ENCODE data around the gene TIMM13.
"Not testable (repeated sequence)": the region's sequence is repeated elsewhere in the genome, so short reads cannot be mapped to it uniquely, and the experiment has no call there.

Gene TIMM13

DNA sequence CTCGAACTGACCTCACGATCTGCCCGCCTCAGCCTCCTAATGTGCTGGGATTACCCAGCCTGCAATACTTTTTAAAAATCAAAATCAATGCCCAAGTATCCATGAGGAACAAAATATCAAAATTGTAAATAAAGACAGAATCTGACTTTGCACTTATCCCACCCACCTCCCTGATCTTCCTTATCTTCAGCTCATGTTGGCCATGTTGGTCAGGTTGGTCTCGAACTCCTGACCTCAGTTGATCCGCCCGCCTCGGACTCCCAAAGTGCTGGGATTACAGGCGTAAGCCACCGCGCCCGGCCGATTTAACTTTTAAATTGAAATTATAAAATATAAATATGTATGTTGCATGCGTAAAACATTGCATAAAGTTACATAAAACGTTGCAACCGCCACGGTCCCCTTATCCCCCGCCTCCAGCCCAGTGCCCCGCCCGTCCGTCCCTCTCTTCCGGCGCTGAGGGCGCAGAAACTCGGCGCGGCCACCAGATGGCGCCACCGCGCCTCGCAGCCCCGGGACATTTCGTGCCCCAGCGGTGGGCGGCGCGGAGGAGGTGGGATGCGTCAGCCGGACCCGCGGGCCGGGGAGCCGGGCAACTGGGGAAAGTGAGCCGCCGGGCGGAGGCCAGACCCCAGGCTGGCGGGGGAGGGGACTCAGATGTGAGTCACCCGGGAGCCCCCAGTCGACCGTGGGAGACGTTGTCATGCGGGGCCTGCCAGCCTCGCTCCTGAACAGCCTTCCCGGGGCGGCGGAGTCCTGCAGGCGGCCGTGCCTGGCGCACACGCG is 47.0 kb upstream of the TIMM13 start:
- POLR2A ChIA-PET = interaction anchor here (0.8 to 6.2 kb wide), 4 partner anchors 11 to 137 kb away, joined by 3 to 151 read pairs (median 36); no protein-coding TSS in a partner anchor
- CTCF ChIA-PET = interaction anchor here (0.5 to 1.9 kb wide), 7 partner anchors 45 to 162 kb away, joined by 3 to 7 read pairs (median 5); no protein-coding TSS in a partner anchor
- TF ChIP-seq SP1 (IDR thresholded peaks at IDR 0.05) = no peak
- peak; percentile 32; the same call in 1 of the 2 replicates for TF ChIP-seq LEF1 (IDR thresholded peaks at IDR 0.05; ENCODE audit: borderline replicate concordance)
- TF ChIP-seq TARDBP (IDR thresholded peaks at IDR 0.05) = peak; percentile 50; the same call in 1 of the 2 replicates
- TF ChIP-seq CTBP1 (IDR thresholded peaks at IDR 0.05; ENCODE audit: borderline replicate concordance) = no peak; the same call in 1 of the 2 replicates
- DNase-seq (ENCODE audit: extremely low spot score) = peak; percentile 86

DNA sequence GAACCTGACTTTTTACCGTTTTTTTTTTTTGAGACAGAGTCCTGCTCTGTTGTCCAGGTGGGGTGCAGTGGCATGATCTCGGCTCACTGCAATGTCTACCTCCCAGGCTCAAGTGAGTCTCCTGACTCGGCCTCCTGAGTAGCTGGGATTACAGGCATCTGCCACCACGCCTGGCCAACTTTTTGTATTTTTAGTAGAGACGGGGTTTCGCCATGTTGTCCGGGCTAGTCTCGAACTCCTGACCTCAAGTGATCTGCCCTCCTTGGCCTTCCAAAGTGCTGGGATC is 42.5 kb upstream of the TIMM13 start:
- ChIA-PET CTCF (interaction anchor here (0.6 to 1.0 kb wide), 3 partner anchors 8 to 144 kb away, joined by 3 to 4 read pairs (median 4); no protein-coding TSS in a partner anchor), POLR2A (interaction anchor here (2.9 kb wide), 1 partner anchor 13 kb away, joined by 12 read pairs; the partner anchor contains the start of gene LMNB2)
- DNase-seq (ENCODE audit: extremely low spot score) = not testable (repeated sequence)

DNA sequence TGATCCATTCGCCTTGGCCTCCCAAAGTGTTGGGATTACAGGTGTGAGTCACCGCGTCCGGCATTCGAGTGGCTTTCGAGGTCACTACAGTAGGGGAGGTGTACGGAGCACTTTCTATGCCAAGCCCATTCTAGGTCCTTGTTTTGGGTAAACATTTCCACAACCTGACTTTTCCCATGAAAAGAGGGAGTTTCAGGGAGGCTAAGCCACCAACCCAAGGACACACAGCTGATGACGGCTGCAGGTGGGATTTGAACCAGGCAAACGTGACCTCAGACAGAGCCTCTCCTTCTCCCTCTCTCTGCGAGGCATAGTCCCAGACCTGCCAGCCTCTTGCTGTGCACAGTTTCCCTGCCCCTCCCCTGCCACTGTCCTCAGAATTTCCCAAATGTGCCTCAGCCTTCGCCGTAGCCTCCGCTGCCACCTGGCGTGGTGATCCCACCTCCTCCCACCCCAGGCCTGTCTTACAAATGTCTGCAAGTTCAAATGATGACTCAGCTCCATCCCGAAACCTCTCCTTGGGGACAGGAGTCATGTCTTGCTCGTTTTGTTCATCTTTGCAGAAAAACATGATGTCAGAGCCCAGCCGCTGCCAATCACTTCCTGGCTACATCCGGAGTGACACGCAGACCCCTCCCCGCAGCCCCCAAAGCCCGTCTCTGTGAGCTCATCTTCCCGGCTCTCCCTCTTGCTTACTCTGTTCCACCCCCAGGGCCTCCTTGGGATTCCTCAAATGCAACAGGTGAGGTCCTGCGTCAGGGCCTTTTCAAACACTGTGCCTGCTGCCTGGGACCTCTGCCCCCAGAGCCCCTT is 41.9 kb upstream of the TIMM13 start:
- no peak for TF ChIP-seq TARDBP (IDR thresholded peaks at IDR 0.05)
- TF ChIP-seq, protein P1, sequence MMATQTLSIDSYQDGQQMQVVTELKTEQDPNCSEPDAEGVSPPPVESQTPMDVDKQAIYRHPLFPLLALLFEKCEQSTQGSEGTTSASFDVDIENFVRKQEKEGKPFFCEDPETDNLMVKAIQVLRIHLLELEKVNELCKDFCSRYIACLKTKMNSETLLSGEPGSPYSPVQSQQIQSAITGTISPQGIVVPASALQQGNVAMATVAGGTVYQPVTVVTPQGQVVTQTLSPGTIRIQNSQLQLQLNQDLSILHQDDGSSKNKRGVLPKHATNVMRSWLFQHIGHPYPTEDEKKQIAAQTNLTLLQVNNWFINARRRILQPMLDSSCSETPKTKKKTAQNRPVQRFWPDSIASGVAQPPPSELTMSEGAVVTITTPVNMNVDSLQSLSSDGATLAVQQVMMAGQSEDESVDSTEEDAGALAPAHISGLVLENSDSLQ (IDR thresholded peaks at IDR 0.05) = peak; percentile 78
- no peak for DNase-seq (ENCODE audit: extremely low spot score)
- ChIA-PET CTCF (interaction anchor here (0.7 to 1.0 kb wide), 3 partner anchors 8 to 166 kb away, joined by 3 to 5 read pairs (median 4); no protein-coding TSS in a partner anchor), POLR2A (interaction anchor here (2.9 kb wide), 1 partner anchor 12 kb away, joined by 12 read pairs; the partner anchor contains the start of gene LMNB2)

DNA sequence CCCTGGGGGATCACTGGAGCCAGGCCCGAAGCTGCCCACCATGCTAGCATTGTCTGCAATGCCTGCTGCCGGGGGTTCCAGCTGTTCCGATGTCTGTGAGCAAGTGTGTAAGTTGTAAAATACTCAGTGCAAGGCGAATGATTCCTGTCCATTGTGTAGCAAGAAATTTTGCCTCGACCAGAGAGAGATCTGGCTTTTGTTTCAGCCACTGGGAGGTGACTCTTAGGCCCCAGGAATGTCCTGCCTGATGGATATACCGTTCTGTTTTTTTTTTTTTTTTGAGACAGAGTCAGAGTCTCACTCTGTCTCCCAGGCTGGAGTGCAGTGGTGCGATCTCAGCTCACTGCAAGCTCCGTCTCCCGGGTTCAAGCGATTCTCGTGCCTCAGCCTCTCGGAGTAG is 41.2 kb upstream of the TIMM13 start:
- no peak for DNase-seq (ENCODE audit: extremely low spot score)
- ChIA-PET CTCF (interaction anchor here (0.7 kb wide), 1 partner anchor 167 kb away, joined by 5 read pairs; no protein-coding TSS in a partner anchor), POLR2A (interaction anchor here (2.9 kb wide), 1 partner anchor 12 kb away, joined by 12 read pairs; the partner anchor contains the start of gene LMNB2)
- TF ChIP-seq, protein P1 (IDR thresholded peaks at IDR 0.05) = no peak
- TF ChIP-seq CTBP1 (IDR thresholded peaks at IDR 0.05; ENCODE audit: borderline replicate concordance) = no peak
- no peak for TF ChIP-seq FOXA1 (IDR thresholded peaks at IDR 0.05)
- TF ChIP-seq TARDBP (IDR thresholded peaks at IDR 0.05) = no peak
- TF ChIP-seq NFRKB (IDR thresholded peaks at IDR 0.05) = no peak
- TF ChIP-seq L3MBTL2 (conservative IDR thresholded peaks at IDR 0.05) = no peak
- TF ChIP-seq BHLHE40 (IDR thresholded peaks at IDR 0.05; ENCODE audit: borderline replicate concordance) = no peak
- no peak for TF ChIP-seq ARNT (IDR thresholded peaks at IDR 0.05)
- no peak for TF ChIP-seq SP1 (IDR thresholded peaks at IDR 0.05)
- TF ChIP-seq ZNF384 (IDR thresholded peaks at IDR 0.05) = no peak
- TF ChIP-seq FOXK2 (IDR thresholded peaks at IDR 0.05) = no peak

DNA sequence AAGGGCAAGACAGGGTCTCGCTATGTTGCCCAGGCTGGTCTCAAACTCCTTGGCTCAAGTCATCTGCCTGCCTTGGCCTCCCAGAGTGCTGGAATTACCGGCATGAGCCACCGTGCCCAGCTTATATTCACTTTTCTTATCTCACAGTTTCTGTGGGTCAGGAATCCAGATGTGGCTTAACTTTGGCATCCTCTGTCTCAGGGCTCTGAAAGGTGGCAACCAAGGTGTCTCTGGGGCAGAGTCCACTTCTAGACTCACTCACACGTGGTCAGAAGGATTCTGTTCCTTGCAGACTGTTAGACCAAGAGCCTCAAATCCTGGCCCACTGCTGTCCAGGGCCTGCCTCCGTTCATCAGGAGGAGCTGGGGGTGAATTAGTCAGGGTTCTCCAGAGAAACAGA is 37.0 kb upstream of the TIMM13 start:
- TF ChIP-seq ZNF384 (IDR thresholded peaks at IDR 0.05) = no peak
- TF ChIP-seq L3MBTL2 (conservative IDR thresholded peaks at IDR 0.05) = no peak
- no peak for TF ChIP-seq NFRKB (IDR thresholded peaks at IDR 0.05)
- TF ChIP-seq FOXK2 (IDR thresholded peaks at IDR 0.05) = no peak
- TF ChIP-seq LEF1 (IDR thresholded peaks at IDR 0.05; ENCODE audit: borderline replicate concordance) = no peak
- TF ChIP-seq ELF4 (IDR thresholded peaks at IDR 0.05) = no peak
- ChIA-PET CTCF (interaction anchor here (1.0 kb wide), 1 partner anchor 65 kb away, joined by 3 read pairs; no protein-coding TSS in a partner anchor), POLR2A (interaction anchor here (1.4 to 1.8 kb wide), 2 partner anchors 12 to 147 kb away, joined by 5 to 14 read pairs; partner anchors contain the start of gene GADD45B)
- no peak for DNase-seq (ENCODE audit: extremely low spot score)

DNA sequence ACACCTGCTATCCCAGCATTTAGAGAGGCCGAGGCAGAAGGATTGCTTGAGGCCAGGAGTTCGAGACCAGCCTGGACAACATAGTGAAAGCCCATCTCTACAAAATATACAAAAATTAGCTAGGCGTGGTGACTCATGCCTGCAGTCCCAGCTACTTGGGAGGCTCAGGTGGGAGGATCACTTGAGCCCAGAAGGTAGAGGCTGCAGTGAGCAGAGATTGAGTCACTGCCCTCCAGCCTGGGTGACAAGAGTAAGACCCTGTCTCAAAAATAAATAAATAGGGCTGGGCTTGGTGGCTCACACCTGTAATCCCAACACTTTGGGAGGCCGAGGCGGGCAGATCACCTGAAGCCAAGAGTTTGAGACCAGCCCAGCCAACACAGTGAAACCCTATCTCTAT is 36.3 kb upstream of the TIMM13 start:
- ChIA-PET CTCF (interaction anchor here (0.7 to 1.2 kb wide), 4 partner anchors 36 to 124 kb away, joined by 3 to 5 read pairs (median 4); partner anchors contain the start of gene TIMM13), POLR2A (interaction anchor here (0.7 to 1.8 kb wide), 3 partner anchors 10 to 148 kb away, joined by 3 to 14 read pairs (median 5); partner anchors contain the start of gene GADD45B)
- DNase-seq (ENCODE audit: extremely low spot score) = not testable (repeated sequence)

DNA sequence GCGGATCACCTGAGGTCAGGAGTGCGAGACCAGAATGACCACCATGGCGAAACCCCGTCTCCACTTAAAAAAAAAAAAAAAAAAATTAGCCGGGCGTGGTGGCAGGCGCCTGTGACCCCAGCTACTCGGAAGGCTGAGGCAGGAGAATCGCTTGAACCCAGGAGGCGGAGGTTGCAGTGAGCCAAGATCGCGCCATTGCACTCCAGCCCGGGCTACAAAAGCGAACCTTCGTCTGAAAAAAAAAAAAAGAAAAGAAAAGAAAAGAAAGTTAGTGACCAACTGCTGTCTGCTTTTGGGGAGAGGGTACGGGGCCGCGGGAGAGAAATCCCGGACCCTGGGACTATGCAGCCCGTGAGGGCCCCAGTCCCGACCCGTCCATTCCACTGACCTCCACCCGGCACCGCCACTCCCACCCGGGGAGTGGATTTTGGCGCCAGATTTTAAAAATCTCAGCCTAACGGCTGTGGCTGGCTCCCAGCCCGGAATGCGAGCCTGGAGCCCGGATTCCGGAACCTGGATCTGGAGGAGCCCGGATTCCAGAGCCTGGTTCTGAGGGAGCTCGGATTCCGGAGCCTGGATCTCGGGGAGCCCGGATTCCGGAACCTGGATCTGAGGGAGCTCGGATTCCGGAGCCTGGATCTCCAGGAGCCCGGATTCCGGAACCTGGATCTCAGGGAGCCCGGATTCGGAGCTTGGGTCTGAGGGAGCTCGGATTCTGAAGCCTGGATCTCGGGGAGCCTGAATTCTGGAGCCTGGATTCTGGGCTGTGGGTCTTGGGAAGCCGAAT is 35.4 kb upstream of the TIMM13 start:
- DNase-seq (ENCODE audit: extremely low spot score) = peak; percentile 62
- ChIA-PET CTCF (interaction anchor here (0.7 to 1.2 kb wide), 3 partner anchors 35 to 125 kb away, joined by 3 to 5 read pairs (median 4); partner anchors contain the start of gene TIMM13), POLR2A (interaction anchor here (0.7 to 1.8 kb wide), 5 partner anchors 11 to 148 kb away, joined by 3 to 14 read pairs (median 5); partner anchors contain the start of genes GADD45B and TIMM13)
- TF ChIP-seq NFRKB (IDR thresholded peaks at IDR 0.05) (no peak), FOXA1 (IDR thresholded peaks at IDR 0.05) (no peak), ZNF384 (IDR thresholded peaks at IDR 0.05) (peak; percentile 59; the same call in 1 of the 2 replicates), TARDBP (IDR thresholded peaks at IDR 0.05) (0 out of 2 replicates have a peak, but pooled peaks have one; percentile 36), HDGF (IDR thresholded peaks at IDR 0.05; ENCODE audit: borderline replicate concordance) (no peak), FOXM1 (IDR thresholded peaks at IDR 0.05; ENCODE audit: borderline replicate concordance) (peak; percentile 92; the same call in 1 of the 2 replicates), CTBP1 (IDR thresholded peaks at IDR 0.05; ENCODE audit: borderline replicate concordance) (no peak), LEF1 (IDR thresholded peaks at IDR 0.05; ENCODE audit: borderline replicate concordance) (no peak)
- TF ChIP-seq, protein P1 (IDR thresholded peaks at IDR 0.05) = no peak

Measured in HEK293T (cell line).